DOHH2 (cell line): ENCODE results near the gene MOB4.

ENCODE experiments used
- EZH2phosphoT487 ChIP-seq: fragments of 200-600 bp; sonication (generic); IDR thresholded peaks from 2 replicates; pipeline ENCODE4 v1.6.1; 2017; ENCODE audit warnings: borderline replicate concordance, mild to moderate bottlenecking, antibody characterized with exemption, low read length, moderate library complexity, mixed read lengths
- TF ChIP-seq, protein P1 (sequence below): fragments of 200-600 bp; sonication (generic); IDR thresholded peaks from one replicate; pipeline ENCODE4 v1.5.1; 2014; ENCODE audit warnings: antibody characterized with exemption, mild to moderate bottlenecking, low read depth, low read length; ENCODE audit not compliant: poor library complexity, severe bottlenecking

DNA sequence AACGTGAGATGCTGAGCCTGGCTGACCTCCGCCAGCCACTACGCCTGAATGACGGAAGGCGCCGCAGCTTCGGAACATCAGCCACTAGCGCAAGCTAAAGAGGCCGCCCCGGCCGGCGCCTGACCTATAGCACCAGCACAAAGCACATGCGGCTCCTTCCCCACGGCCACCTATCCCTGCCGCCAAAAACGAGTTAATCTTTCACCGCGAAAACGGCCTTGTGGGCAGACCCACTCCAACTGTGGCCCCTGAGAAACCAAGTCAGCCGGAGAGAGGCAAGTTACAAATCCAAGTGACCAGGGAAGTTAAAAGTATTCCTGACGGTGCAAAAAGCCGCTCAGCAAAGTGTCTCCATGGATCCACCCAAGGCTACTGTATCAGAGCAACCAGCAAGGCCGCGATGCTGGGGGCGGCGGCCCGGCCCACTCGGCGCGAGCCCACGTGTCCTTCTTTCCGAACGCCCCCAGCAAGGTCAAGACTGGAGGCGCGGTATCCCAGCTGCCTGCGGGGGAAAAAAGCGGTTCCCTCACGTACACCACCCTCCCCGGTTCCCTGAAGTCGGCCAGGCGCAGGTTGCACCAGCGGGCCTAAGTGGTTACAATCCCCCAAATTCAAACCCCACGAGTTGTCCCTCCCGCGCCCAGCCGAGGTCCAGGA lies 16.8 kb upstream of the MOB4 start:
- TF ChIP-seq, protein P1, sequence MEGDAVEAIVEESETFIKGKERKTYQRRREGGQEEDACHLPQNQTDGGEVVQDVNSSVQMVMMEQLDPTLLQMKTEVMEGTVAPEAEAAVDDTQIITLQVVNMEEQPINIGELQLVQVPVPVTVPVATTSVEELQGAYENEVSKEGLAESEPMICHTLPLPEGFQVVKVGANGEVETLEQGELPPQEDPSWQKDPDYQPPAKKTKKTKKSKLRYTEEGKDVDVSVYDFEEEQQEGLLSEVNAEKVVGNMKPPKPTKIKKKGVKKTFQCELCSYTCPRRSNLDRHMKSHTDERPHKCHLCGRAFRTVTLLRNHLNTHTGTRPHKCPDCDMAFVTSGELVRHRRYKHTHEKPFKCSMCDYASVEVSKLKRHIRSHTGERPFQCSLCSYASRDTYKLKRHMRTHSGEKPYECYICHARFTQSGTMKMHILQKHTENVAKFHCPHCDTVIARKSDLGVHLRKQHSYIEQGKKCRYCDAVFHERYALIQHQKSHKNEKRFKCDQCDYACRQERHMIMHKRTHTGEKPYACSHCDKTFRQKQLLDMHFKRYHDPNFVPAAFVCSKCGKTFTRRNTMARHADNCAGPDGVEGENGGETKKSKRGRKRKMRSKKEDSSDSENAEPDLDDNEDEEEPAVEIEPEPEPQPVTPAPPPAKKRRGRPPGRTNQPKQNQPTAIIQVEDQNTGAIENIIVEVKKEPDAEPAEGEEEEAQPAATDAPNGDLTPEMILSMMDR, result no peak
- TF ChIP-seq EZH2phosphoT487, result no peak
